Fibroblast of skin of left quadriceps (primary cell): ENCODE results near the gene SLC35F2.
"Not testable (repeated sequence)": the region's sequence is repeated elsewhere in the genome, so short reads cannot be mapped to it uniquely, and the experiment has no call there.

Experiments
- DNase-seq, 2 experiments: peaks; one replicate each; pipeline ENCODE4 v3.0.0-alpha.2; 2013; ENCODE audit warnings: low read depth in 2 of 2

SLC35F2 gene

GRCh38 chr11:107842412-107843100 is 16.0 kb downstream of the SLC35F2 start:
- no peak for DNase-seq

GRCh38 chr11:107840129-107840484 is 18.5 kb downstream of the SLC35F2 start:
- DNase-seq: no peak

- no peak for DNase-seq
These were observed 21.7 kb downstream of the SLC35F2 start for GRCh38 chr11:107836851-107837250.

GRCh38 chr11:107834995-107835394 is 23.6 kb downstream of the SLC35F2 start:
- DNase-seq: no peak

- not testable (repeated sequence) for DNase-seq
These were observed 24.7 kb downstream of the SLC35F2 start for GRCh38 chr11:107833926-107834325.

GRCh38 chr11:107830915-107831540 is 27.6 kb downstream of the SLC35F2 start:
- DNase-seq: no peak

GRCh38 chr11:107827041-107827440 is 31.5 kb downstream of the SLC35F2 start:
- DNase-seq: no peak

- DNase-seq: no peak
These were observed 32.7 kb downstream of the SLC35F2 start for GRCh38 chr11:107825875-107826274.

- DNase-seq: peak; percentile 26 to 30
These were observed 33.8 kb downstream of the SLC35F2 start for GRCh38 chr11:107824668-107825369.

- DNase-seq: peak; percentile 32 to 33
These were observed 37.2 kb downstream of the SLC35F2 start for GRCh38 chr11:107821199-107821927.

- no peak for DNase-seq
These were observed 39.1 kb downstream of the SLC35F2 start for GRCh38 chr11:107819361-107820014.

GRCh38 chr11:107818491-107818890 is 40.1 kb downstream of the SLC35F2 start:
- DNase-seq: no peak

GRCh38 chr11:107816028-107816427 is 42.6 kb downstream of the SLC35F2 start:
- no peak for DNase-seq

- no peak for DNase-seq
These were observed 47.7 kb downstream of the SLC35F2 start for GRCh38 chr11:107810875-107811274.

- no peak for DNase-seq
These were observed 50.1 kb downstream of the SLC35F2 start for GRCh38 chr11:107808521-107808920.

GRCh38 chr11:107804971-107805370 is 53.6 kb downstream of the SLC35F2 start:
- DNase-seq: no peak

GRCh38 chr11:107804211-107804610 is 54.4 kb downstream of the SLC35F2 start:
- DNase-seq: no peak

- no peak for DNase-seq
These were observed 56.9 kb downstream of the SLC35F2 start for GRCh38 chr11:107801641-107802040.

GRCh38 chr11:107799218-107799859 is 59.2 kb downstream of the SLC35F2 start:
- DNase-seq: peak; percentile 28 to 31

GRCh38 chr11:107792049-107792443 is 66.5 kb downstream of the SLC35F2 start:
- no peak for DNase-seq

- DNase-seq: no peak
These were observed 67.1 kb downstream of the SLC35F2 start for GRCh38 chr11:107791343-107792048.
